PC-9 (cell line): ENCODE results near the gene MTCL1.

Experiments
- EZH2 ChIP-seq: fragments of 200-600 bp; sonication (generic); IDR thresholded peaks from 2 replicates; pipeline ENCODE4 v1.8.0; 2017; ENCODE audit warnings: antibody characterized with exemption, low read depth
- TF ChIP-seq, protein P1 (sequence below): fragments of 200-600 bp; sonication (generic); conservative IDR thresholded peaks from 2 replicates; pipeline ENCODE4 v1.6.1; 2017; ENCODE audit warnings: mixed run types, antibody characterized with exemption, mild to moderate bottlenecking, moderate library complexity

DNA sequence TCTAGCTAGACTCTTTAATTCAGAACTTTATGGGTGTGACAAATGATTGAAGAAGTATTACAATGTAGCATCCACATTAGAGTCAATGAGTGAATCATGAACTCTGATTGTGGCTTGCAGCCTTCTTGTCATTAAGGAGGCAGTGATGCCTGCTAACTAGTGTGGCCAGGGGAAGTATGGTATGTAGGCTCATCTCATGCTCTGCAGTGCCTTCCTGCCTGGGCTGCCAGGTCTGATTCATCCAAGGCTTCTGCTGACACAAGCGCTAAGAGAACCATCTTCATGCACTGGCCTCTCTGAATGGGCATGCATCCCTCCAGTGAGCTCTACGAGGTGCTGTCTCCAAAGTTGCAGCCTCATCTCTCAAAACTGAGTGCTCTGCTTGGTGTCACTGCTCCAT, 144.3 kb downstream of the MTCL1 start:
- TF ChIP-seq, protein P1, sequence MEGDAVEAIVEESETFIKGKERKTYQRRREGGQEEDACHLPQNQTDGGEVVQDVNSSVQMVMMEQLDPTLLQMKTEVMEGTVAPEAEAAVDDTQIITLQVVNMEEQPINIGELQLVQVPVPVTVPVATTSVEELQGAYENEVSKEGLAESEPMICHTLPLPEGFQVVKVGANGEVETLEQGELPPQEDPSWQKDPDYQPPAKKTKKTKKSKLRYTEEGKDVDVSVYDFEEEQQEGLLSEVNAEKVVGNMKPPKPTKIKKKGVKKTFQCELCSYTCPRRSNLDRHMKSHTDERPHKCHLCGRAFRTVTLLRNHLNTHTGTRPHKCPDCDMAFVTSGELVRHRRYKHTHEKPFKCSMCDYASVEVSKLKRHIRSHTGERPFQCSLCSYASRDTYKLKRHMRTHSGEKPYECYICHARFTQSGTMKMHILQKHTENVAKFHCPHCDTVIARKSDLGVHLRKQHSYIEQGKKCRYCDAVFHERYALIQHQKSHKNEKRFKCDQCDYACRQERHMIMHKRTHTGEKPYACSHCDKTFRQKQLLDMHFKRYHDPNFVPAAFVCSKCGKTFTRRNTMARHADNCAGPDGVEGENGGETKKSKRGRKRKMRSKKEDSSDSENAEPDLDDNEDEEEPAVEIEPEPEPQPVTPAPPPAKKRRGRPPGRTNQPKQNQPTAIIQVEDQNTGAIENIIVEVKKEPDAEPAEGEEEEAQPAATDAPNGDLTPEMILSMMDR = no peak
- TF ChIP-seq EZH2 = no peak
